Neural progenitor cell (in vitro differentiated cells): ENCODE results near the gene DSCAML1. TPM values are rescaled to one million over a fixed set of nuclear protein-coding genes. Genes with fewer than 3 reads are reported as not detected.

ENCODE experiments used
- DNase-seq: peaks from one replicate; pipeline ENCODE4 v3.0.0-alpha.2; 2016; ENCODE audit warnings: low spot score
- H2AFZ ChIP-seq: fragments of 200-600 bp; sonication (generic); replicated peaks from 2 replicates; pipeline ENCODE4 v1.6.1; 2016; ENCODE audit warnings: antibody characterized with exemption
- H3F3A ChIP-seq: fragments of 200-600 bp; sonication (generic); 2 replicates; pipeline ENCODE4 v1.6.1; 2016; ENCODE audit warnings: antibody characterized with exemption, low read depth
- H3K27ac ChIP-seq: fragments of 200-600 bp; sonication (generic); 2 replicates; pipeline ENCODE4 v1.5.1; 2016; ENCODE audit warnings: mild to moderate bottlenecking
- H3K27me3 ChIP-seq: fragments of 200-600 bp; sonication (generic); 2 replicates; pipeline ENCODE4 v1.6.1; 2016; ENCODE audit warnings: mild to moderate bottlenecking, moderate library complexity
- H3K36me3 ChIP-seq: fragments of 200-600 bp; sonication (generic); 2 replicates; pipeline ENCODE4 v1.5.1; 2016
- H3K4me1 ChIP-seq: fragments of 200-600 bp; sonication (generic); 2 replicates; pipeline ENCODE4 v1.6.1; 2016; ENCODE audit warnings: mixed run types
- H3K4me2 ChIP-seq: fragments of 200-600 bp; sonication (generic); 2 replicates; pipeline ENCODE4 v1.6.1; 2016
- H3K4me3 ChIP-seq: fragments of 200-600 bp; sonication (generic); 2 replicates; pipeline ENCODE4 v1.5.1; 2016
- H3K79me2 ChIP-seq: fragments of 200-600 bp; sonication (generic); 2 replicates; pipeline ENCODE4 v1.6.1; 2016; ENCODE audit warnings: low read depth
- H3K9ac ChIP-seq: fragments of 200-600 bp; sonication (generic); 2 replicates; pipeline ENCODE4 v1.6.1; 2016
- H3K9me3 ChIP-seq: fragments of 200-600 bp; sonication (generic); 2 replicates; pipeline ENCODE4 v1.5.1; 2016; ENCODE audit warnings: low read depth
- H4K20me1 ChIP-seq: fragments of 200-600 bp; sonication (generic); 2 replicates; pipeline ENCODE4 v1.6.1; 2016; ENCODE audit warnings: low read depth
- H3K27ac Mint-ChIP-seq: 3 replicates; pipeline ENCODE4 v1.8.0; 2021; ENCODE audit warnings: mixed read lengths
- H3K27me3 Mint-ChIP-seq: 2 replicates; pipeline ENCODE4 v1.8.0; 2022; ENCODE audit warnings: low read depth, mild to moderate bottlenecking, inconsistent platforms, moderate library complexity, mixed read lengths; ENCODE audit not compliant: insufficient read depth
- H3K36me3 Mint-ChIP-seq: 3 replicates; pipeline ENCODE4 v1.8.0; 2021; ENCODE audit warnings: mixed read lengths
- H3K4me1 Mint-ChIP-seq: 3 replicates; pipeline ENCODE4 v1.8.0; 2021; ENCODE audit warnings: mixed read lengths
- H3K4me3 Mint-ChIP-seq: 3 replicates; pipeline ENCODE4 v1.8.0; 2021; ENCODE audit warnings: mild to moderate bottlenecking, moderate library complexity, mixed read lengths
- H3K9me3 Mint-ChIP-seq: 3 replicates; pipeline ENCODE4 v1.8.0; 2020; ENCODE audit warnings: mixed read lengths
- CTCF ChIP-seq: fragments of 200-600 bp; sonication (generic); IDR thresholded peaks from 2 replicates; pipeline ENCODE4 v1.5.1; 2017; ENCODE audit warnings: antibody characterized with exemption, mild to moderate bottlenecking
- EZH2 ChIP-seq: fragments of 200-600 bp; sonication (generic); IDR thresholded peaks from 2 replicates; pipeline ENCODE4 v1.6.1; 2017; ENCODE audit warnings: antibody characterized with exemption, mild to moderate bottlenecking, moderate library complexity
- EZH2phosphoT487 ChIP-seq: fragments of 200-600 bp; sonication (generic); IDR thresholded peaks from 2 replicates; pipeline ENCODE4 v1.6.1; 2017; ENCODE audit warnings: antibody characterized with exemption
- total RNA-seq: library from RNA; depleted of rRNA; stranded (reverse); fragments of >200 nt; gene quantifications from 2 replicates; pipeline ENCODE4 v1.2.3, GENCODE V29; 2015; ENCODE audit warnings: low replicate concordance

DSCAML1 gene
- total RNA-seq, 1 donor from 2014 or later = 0.06 TPM

GRCh38 chr11:117421476-117421875, 375.5 kb downstream of the DSCAML1 start:
- H4K20me1 ChIP-seq = no peaks in the 10 kb centered on the region
- H3K9me3 ChIP-seq = no peaks in the 10 kb centered on the region
- H3K9ac ChIP-seq = no peak overlapping the region
- H3K4me3 Mint-ChIP-seq = no peak overlapping the region
- H3K27ac Mint-ChIP-seq = no peak overlapping the region
- peaks cover 12% of the 10 kb centered on the region for H3K27me3 ChIP-seq
- no peaks in the 10 kb centered on the region for H3K4me1 ChIP-seq
- no peak for DNase-seq
- H3K4me1 Mint-ChIP-seq = peaks cover 6% of the 10 kb centered on the region
- no peak for TF ChIP-seq CTCF
- TF ChIP-seq EZH2phosphoT487 = no peak
- TF ChIP-seq EZH2 = no peak
- H3K9me3 Mint-ChIP-seq = no peaks in the 10 kb centered on the region
- peaks cover 12% of the 10 kb centered on the region for H3K27me3 Mint-ChIP-seq
- no peak overlapping the region for H3K4me2 ChIP-seq
- H3K4me3 ChIP-seq = no peak overlapping the region
- H3K27ac ChIP-seq = no peak overlapping the region
- no peaks in the 10 kb centered on the region for H3K36me3 Mint-ChIP-seq
- no peak overlapping the region for H2AFZ ChIP-seq
- H3K79me2 ChIP-seq = no peaks in the 10 kb centered on the region
- H3F3A ChIP-seq = no peaks in the 10 kb centered on the region
- H3K36me3 ChIP-seq = no peaks in the 10 kb centered on the region

- Mint-ChIP-seq H3K4me1 (peaks cover 1% of the 10 kb centered on the region), H3K27ac (no peak overlapping the region), H3K27me3 (peaks cover 12% of the 10 kb centered on the region), H3K4me3 (no peak overlapping the region), H3K36me3 (no peaks in the 10 kb centered on the region), H3K9me3 (no peaks in the 10 kb centered on the region)
- Histone ChIP-seq H3K36me3 (no peaks in the 10 kb centered on the region), H3K79me2 (no peaks in the 10 kb centered on the region), H3K27me3 (peaks cover 9% of the 10 kb centered on the region), H3K4me1 (no peaks in the 10 kb centered on the region), H3K4me3 (no peak overlapping the region), H4K20me1 (no peaks in the 10 kb centered on the region), H3K4me2 (no peak overlapping the region), H3F3A (no peaks in the 10 kb centered on the region), H3K9ac (no peak overlapping the region), H3K9me3 (no peaks in the 10 kb centered on the region), H3K27ac (no peak overlapping the region), H2AFZ (no peak overlapping the region)
- DNase-seq = no peak
- TF ChIP-seq CTCF = no peak
- no peak for TF ChIP-seq EZH2
- TF ChIP-seq EZH2phosphoT487 = no peak
These were observed 376.0 kb downstream of the DSCAML1 start for GRCh38 chr11:117421041-117421440.

- no peaks in the 10 kb centered on the region for H3K36me3 Mint-ChIP-seq
These were observed 376.4 kb downstream of the DSCAML1 start for GRCh38 chr11:117420598-117420997.

More at GRCh38 chr11:117420598-117420997, 376.4 kb downstream of the DSCAML1 start:
- Histone ChIP-seq H3K27me3 (peaks cover 5% of the 10 kb centered on the region), H3K27ac (no peak overlapping the region), H2AFZ (no peak overlapping the region), H3K9ac (no peak overlapping the region), H3K79me2 (no peaks in the 10 kb centered on the region), H3K4me3 (no peak overlapping the region), H3K36me3 (no peaks in the 10 kb centered on the region), H3K4me1 (no peaks in the 10 kb centered on the region), H4K20me1 (no peaks in the 10 kb centered on the region), H3K4me2 (no peak overlapping the region), H3F3A (no peaks in the 10 kb centered on the region), H3K9me3 (no peaks in the 10 kb centered on the region)
- H3K4me1 Mint-ChIP-seq = no peaks in the 10 kb centered on the region
- no peak overlapping the region for H3K4me3 Mint-ChIP-seq
- peaks cover 12% of the 10 kb centered on the region for H3K27me3 Mint-ChIP-seq
- no peak overlapping the region for H3K27ac Mint-ChIP-seq
- no peak for DNase-seq
- TF ChIP-seq EZH2 (no peak), CTCF (no peak)
- no peaks in the 10 kb centered on the region for H3K9me3 Mint-ChIP-seq
